ENCODE results near the gene AKAP7. TPM values are rescaled to one million over a fixed set of nuclear protein-coding genes. Genes with fewer than 3 reads are reported as not detected.
"Not testable (repeated sequence)": the region's sequence is repeated elsewhere in the genome, so short reads cannot be mapped to it uniquely, and the experiment has no call there.

Gene AKAP7
- polyA plus RNA-seq, 6 donors from 2014 or later, result 6.9 to 33.8 (median 10.5) TPM

DNA sequence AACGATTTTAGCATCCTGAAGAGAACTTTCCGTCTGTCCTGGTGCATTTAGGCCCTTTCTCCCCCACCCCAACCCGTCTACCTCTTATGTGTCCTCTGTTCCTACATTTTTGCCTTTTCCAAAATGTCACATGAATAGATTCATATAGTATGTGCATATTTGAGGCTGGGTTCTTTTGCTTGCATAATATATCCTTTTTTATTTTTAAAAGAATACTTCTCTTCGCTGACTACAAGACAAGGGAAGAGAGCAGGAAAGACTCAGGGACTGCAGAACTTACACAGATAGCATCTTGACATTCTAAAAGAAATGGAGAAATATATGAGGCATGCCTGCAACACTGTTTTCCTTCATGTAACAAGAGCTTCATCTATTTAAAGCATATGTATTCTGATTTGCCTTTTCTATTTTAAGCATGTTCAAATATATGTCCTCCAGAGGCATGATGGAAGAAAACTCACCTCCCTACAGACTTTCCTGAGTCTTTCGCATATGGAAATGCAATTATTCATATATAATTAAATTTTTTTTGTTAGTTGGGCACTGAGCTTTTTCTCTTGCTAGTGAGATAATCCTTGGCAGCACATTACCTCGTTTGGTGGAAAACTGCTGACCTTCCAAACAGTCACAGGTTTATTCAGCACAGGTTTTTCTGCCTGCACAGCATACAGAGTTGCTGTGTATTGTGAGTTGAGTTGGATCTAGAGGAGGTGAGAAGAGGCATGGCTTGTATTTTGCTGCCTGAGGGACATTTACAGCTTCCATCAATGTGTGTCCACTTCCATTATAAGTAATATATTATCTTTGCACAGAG lies 170.0 kb downstream of the AKAP7 start:
- ATAC-seq (ENCODE audit: low read depth in 2 of 2), result no peak
- H3K27me3 Mint-ChIP-seq, result no peaks in the 10 kb centered on the region
- H3K4me1 Mint-ChIP-seq, result peaks cover 0 to 11% (median 11%) of the 10 kb centered on the region in 3 donors
- H3K36me3 Mint-ChIP-seq, result peaks cover 7 to 9% of the 10 kb centered on the region in 2 donors
- H3K9me3 Mint-ChIP-seq, result peaks cover 5 to 15% (median 9%) of the 10 kb centered on the region in 7 donors
- DNase-seq, result no peak
- H3K4me3 Mint-ChIP-seq, result no peak overlapping the region
- H3K27ac Mint-ChIP-seq, result no peak overlapping the region

DNA sequence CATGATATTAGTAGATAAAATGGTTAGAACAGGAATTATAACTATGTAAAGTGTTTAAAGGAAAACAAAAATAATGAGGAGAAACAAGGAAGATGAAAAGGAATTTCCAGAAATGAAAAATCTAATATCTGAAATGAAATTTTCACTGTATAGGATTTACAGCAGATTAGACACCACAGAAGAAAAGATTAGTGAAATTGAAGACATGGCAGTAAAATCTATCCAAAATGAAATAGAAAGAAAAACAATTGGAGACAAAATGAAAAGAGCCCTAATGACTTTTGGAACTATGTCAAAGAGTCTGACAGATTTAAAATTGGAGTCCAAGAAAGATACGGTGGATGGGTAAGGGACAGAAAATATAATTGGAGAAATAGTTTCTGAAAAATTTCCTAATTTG lies 174.2 kb downstream of the AKAP7 start:
- H3K27me3 Mint-ChIP-seq, result no peaks in the 10 kb centered on the region
- H3K4me1 Mint-ChIP-seq, result no peaks in the 10 kb centered on the region
- H3K4me3 Mint-ChIP-seq, result no peak overlapping the region
- peaks cover 7 to 9% of the 10 kb centered on the region in 2 donors for H3K36me3 Mint-ChIP-seq
- DNase-seq (no peak), ATAC-seq (ENCODE audit: low read depth in 2 of 2) (no peak)
- peaks cover 7 to 20% (median 14%) of the 10 kb centered on the region in 7 donors for H3K9me3 Mint-ChIP-seq
- H3K27ac Mint-ChIP-seq, result no peak overlapping the region

DNA sequence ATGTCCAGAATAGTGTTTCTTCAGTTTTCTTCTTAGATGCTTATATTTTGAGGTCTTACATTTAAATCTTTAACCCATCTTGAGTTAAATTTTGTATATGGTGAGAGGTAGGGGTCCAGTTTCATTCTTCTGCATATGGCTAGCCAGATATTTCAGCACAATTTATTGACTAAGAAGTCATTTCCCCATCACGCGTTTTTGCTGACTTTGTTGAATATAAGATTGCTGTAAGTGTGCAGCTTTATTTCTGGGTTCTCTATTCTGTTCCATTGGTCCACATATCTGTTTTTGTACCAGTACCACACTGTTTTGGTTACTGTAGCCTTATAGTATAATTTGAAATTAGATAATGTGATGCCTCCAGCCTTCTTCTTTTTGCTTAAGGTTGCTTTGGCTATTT lies 179.6 kb downstream of the AKAP7 start:
- Mint-ChIP-seq H3K27me3 (peaks cover 0 to 10% (median 5%) of the 10 kb centered on the region in 3 donors), H3K4me3 (no peak overlapping the region), H3K36me3 (peaks cover 6 to 10% of the 10 kb centered on the region in 2 donors), H3K27ac (peak overlapping the region in 1 of 6 donors; percentile 60), H3K4me1 (no peaks in the 10 kb centered on the region), H3K9me3 (peaks cover 9 to 36% (median 15%) of the 10 kb centered on the region in 7 donors)
- ATAC-seq (ENCODE audit: low read depth in 2 of 2) (no peak), DNase-seq (no peak)

DNA sequence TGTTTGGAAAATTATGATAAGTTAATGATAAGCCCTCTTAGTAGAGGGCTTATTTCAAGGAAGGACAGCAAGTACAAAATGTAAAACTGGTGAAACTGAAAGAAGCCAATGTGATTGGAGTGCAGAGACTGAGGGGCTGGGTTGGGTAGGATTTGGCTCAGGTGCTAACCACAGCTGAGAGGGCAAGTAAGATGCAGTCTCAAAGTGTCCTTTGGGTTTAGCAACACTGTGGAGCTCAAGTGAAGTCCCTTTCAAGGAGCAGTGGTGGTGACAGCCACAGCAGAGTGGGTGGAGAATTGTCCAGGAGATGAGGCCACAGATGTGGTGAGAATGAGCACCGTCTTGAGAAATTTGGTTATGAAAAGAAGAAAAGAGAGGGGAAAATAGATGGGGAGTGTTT lies 181.4 kb downstream of the AKAP7 start:
- H3K36me3 Mint-ChIP-seq, result peaks cover 6 to 10% of the 10 kb centered on the region in 2 donors
- no peak overlapping the region for H3K27ac Mint-ChIP-seq

DNA sequence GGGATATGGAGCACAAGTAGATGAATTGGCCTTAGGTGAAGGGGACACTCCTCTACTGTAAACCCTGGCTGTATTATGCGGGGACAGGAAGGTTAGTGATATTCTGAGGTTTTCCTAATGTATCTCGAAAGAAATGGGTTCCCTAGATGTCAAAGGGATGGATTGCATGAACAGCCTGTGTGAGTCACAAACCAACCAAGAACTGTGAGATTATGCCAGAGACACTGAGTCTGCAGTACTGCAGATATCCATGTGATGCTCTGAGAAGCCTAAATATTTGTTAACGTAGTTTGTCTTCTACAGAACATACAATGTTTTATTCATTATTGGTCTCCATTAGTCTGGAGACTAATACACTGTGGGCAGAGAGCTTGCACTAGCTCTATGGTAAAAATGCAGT lies 182.2 kb downstream of the AKAP7 start:
- DNase-seq, result no peak
- Mint-ChIP-seq H3K9me3 (peaks cover 9 to 33% (median 12%) of the 10 kb centered on the region in 7 donors), H3K36me3 (peaks cover 6 to 10% of the 10 kb centered on the region in 2 donors), H3K4me1 (no peaks in the 10 kb centered on the region), H3K27me3 (peaks cover 0 to 10% (median 5%) of the 10 kb centered on the region in 3 donors), H3K4me3 (no peak overlapping the region), H3K27ac (no peak overlapping the region)
- ATAC-seq (ENCODE audit: low read depth in 2 of 2), result no peak

More for the DNA sequence above, 181.4 kb downstream of the AKAP7 start:
- DNase-seq (no peak), ATAC-seq (ENCODE audit: low read depth in 2 of 2) (no peak)
- H3K4me1 Mint-ChIP-seq, result no peaks in the 10 kb centered on the region
- no peak overlapping the region for H3K4me3 Mint-ChIP-seq
- H3K9me3 Mint-ChIP-seq, result peaks cover 9 to 33% (median 12%) of the 10 kb centered on the region in 7 donors
- H3K27me3 Mint-ChIP-seq, result peaks cover 0 to 10% (median 5%) of the 10 kb centered on the region in 3 donors

DNA sequence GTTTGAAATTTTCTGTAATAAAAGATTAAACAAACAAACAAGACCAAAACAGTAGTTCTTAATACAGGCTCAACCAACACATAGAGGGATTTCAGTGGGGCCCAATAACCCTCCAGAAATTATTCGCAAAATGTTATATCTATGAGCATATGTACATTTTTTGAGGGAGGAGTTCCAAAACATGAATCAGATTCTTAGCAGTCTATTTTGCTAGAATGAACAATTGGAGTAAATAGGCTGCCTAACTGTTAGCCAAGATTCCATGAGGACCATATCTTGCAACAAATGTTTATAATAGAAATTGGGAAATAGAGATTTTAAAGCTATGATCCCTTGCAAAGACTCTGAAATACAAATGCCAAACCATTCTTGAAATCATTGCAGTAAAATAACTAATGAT lies 186.3 kb downstream of the AKAP7 start:
- Mint-ChIP-seq H3K27me3 (peaks cover 0 to 22% (median 4%) of the 10 kb centered on the region in 3 donors), H3K36me3 (peaks cover 4 to 7% of the 10 kb centered on the region in 2 donors), H3K27ac (no peak overlapping the region), H3K4me1 (no peaks in the 10 kb centered on the region), H3K4me3 (no peak overlapping the region), H3K9me3 (peaks cover 3 to 10% (median 6%) of the 10 kb centered on the region in 7 donors)
- DNase-seq (no peak), ATAC-seq (ENCODE audit: low read depth in 2 of 2) (no peak)

DNA sequence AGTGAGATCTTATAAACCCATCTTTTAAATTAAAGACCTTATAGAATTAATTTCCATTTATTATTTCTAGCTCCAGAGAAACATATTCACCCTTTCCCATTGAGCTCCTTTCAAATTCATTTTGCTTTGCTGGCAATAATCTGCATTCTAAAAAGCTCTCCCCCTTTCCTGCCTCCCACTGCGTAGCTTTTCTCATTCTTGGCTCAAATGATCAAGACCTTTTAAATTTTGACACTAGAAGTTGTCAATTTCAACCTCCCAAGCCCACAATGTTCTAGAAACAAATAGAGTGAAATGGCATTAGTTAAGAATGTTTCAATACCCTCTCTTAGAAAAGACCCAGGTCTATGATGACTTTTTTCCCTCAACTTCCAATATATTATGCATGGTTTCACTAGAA lies 186.9 kb downstream of the AKAP7 start:
- DNase-seq (no peak), ATAC-seq (ENCODE audit: low read depth in 2 of 2) (no peak)
- H3K4me3 Mint-ChIP-seq, result no peak overlapping the region
- peaks cover 0 to 16% (median 0%) of the 10 kb centered on the region in 3 donors for H3K27me3 Mint-ChIP-seq
- no peaks in the 10 kb centered on the region for H3K4me1 Mint-ChIP-seq
- peaks cover 0 to 5% (median 2%) of the 10 kb centered on the region in 7 donors for H3K9me3 Mint-ChIP-seq
- H3K27ac Mint-ChIP-seq, result peak overlapping the region in 1 of 6 donors; percentile 1
- peaks cover 0 to 2% of the 10 kb centered on the region in 2 donors for H3K36me3 Mint-ChIP-seq

DNA sequence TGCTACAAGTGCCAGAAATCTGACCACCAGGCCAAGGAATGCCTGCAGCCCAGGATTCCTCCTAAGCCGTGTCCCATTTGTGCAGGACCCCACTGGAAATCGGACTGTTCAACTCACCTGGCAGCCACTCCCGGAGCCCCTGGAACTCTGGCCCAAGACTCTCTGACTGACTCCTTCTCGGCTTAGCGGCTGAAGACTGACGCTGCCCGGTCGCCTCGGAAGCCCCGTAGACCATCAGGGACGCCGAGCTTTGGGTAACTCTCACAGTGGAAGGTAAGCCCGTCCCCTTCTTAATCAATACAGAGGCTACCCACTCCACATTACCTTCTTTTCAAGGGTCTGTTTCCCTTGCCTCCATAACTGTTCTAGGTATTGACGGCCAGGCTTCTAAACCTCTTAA lies 190.4 kb downstream of the AKAP7 start:
- not testable (repeated sequence) for H3K9me3 Mint-ChIP-seq; H3K4me3 Mint-ChIP-seq; ATAC-seq (ENCODE audit: low read depth in 2 of 2); DNase-seq; H3K4me1 Mint-ChIP-seq; H3K36me3 Mint-ChIP-seq; H3K27ac Mint-ChIP-seq
- peaks cover 0 to 14% (median 0%) of the 10 kb centered on the region in 3 donors for H3K27me3 Mint-ChIP-seq

DNA sequence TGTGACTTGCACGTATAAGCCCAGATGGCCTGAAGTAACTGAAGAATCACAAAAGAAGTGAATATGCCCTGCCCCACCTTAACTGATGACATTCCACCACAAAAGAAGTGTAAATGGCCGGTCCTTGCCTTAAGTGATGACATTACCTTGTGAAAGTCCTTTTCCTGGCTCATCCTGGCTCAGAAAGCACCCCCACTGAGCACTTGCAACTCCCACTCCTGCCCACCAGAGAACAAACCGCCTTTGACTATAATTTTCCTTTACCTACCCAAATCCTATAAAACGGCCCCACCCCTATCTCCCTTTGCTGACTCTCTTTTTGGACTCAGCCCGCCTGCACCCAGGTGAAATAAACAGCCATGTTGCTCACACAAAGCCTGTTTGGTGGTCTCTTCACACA lies 193.5 kb downstream of the AKAP7 start:
- not testable (repeated sequence) for H3K4me3 Mint-ChIP-seq; DNase-seq; H3K36me3 Mint-ChIP-seq; H3K4me1 Mint-ChIP-seq; H3K9me3 Mint-ChIP-seq; H3K27ac Mint-ChIP-seq; ATAC-seq (ENCODE audit: low read depth in 2 of 2)
- peaks cover 0 to 14% (median 0%) of the 10 kb centered on the region in 3 donors for H3K27me3 Mint-ChIP-seq

DNA sequence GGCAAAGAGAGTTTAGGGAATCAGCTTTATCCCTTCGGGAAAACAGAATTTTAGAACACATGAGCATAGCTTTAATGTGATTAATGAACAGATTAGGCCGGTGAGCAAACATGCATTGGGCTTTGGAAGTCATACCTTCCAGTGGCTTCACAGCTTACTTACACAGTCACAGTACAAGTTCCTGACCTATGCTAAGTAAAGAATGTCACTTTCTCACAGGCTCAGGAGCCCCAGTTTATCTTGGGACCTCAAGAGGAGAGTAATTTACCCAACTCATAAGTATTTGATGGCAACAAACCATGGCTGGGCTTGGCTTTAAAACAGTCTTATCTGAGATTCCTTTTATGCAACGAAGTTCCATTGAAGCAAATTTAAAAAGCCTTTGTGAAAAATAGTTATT lies 195.9 kb downstream of the AKAP7 start:
- H3K36me3 Mint-ChIP-seq, result no peaks in the 10 kb centered on the region
- ATAC-seq (ENCODE audit: low read depth in 2 of 2), result no peak
- DNase-seq, result no peak
- peaks cover 0 to 2% (median 0%) of the 10 kb centered on the region in 3 donors for H3K4me1 Mint-ChIP-seq
- H3K4me3 Mint-ChIP-seq, result no peak overlapping the region
- no peaks in the 10 kb centered on the region for H3K27me3 Mint-ChIP-seq
- no peak overlapping the region for H3K27ac Mint-ChIP-seq
- no peaks in the 10 kb centered on the region for H3K9me3 Mint-ChIP-seq

DNA sequence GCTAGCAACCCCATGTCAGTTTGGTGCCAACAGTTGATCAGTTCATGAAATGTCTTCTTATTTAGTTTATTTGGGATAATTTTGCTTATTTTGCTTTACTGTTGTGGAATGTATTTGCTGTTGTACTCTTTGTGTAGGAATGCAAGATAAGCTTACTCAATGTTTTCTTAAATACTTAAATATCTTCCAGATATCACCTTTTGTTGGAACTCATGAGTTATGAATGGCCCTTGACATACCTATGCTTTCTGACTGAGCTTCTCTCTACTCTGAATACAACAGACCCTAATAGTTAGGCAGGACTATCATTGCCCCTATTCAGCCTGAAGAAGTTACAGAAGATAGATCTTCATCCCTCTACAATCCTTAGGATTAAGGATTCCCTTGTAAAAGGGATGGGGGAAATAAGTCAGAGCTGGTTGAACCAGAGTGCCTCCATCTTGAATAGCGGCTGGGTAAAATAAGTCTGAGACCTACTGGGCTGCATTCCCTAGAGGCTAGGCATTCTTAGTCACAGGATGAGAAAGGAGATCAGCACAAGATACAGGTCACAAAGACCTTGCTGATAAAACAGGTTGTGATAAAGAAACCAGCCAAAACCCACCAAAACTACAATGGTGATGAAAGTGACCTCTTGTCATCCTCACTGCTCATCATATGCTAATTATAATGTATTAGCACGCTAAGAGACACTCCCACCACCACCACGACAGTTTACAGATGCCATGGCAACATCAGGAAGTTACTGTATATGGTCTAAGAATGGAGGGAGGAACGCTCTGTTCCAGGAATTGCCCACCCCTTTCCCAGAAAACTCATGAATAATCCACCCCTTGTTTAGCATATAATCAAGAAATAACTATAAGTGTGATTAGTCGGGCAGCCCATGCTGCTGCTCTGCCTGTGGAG lies 196.9 kb downstream of the AKAP7 start:
- Mint-ChIP-seq H3K27ac (peak overlapping the region in 1 of 6 donors; percentile 67), H3K4me3 (no peak overlapping the region), H3K4me1 (peaks cover 0 to 2% (median 0%) of the 10 kb centered on the region in 3 donors), H3K36me3 (no peaks in the 10 kb centered on the region), H3K9me3 (no peaks in the 10 kb centered on the region), H3K27me3 (no peaks in the 10 kb centered on the region)
- no peak for DNase-seq
- no peak for ATAC-seq (ENCODE audit: low read depth in 2 of 2)
